ENCODE data around the gene SLC25A26. TPM values are rescaled to one million over a fixed set of nuclear protein-coding genes. Genes with fewer than 3 reads are reported as not detected.

Gene SLC25A26
- total RNA-seq, 4 donors from 2014 or later: 4.2 to 17.3 (median 12.2) TPM

DNA sequence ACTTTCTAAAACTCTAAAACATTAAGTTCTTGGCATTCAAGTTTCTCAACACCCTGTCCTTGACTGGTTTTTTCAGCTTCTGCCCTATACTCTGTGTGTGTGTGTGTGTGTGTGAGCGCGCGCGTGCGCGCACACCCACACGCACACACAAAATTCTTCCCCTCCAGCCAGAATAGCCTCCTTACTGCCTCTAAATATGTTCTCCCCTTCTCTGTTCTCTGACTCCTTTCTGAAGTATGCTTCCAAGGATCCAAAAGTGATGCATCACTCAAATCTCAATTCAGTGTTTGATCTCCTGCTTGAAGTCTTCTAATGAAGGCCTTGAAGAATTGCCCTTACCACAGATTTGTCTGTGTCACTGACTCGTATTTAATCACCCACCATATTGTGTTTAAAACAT is 129.8 kb downstream of the SLC25A26 start:
- Histone ChIP-seq H3K27ac (no peak overlapping the region), H3K36me3 (no peaks in the 10 kb centered on the region), H3K4me1 (peaks cover 0 to 3% (median 3%) of the 10 kb centered on the region in 4 donors), H3K27me3 (no peaks in the 10 kb centered on the region), H3K9me3 (no peaks in the 10 kb centered on the region), H3K4me3 (no peak overlapping the region)
- intact Hi-C loops (cut with DNase I; ENCODE audit: low total_unique reads): no loop called here
- WGBS, 2 donors (ENCODE audit: low coverage in 1 of 2): 86 to 93% methylated on average over 2 to 8 of the region's 8 CpGs
- no peak for DNase-seq
- TF ChIP-seq POLR2AphosphoS5 (IDR thresholded peaks at IDR 0.05) (no peak), EP300 (IDR thresholded peaks at IDR 0.05; ENCODE audit: low read depth) (no peak), CTCF (IDR thresholded peaks at IDR 0.05) (no peak), POLR2A (IDR thresholded peaks at IDR 0.05) (no peak)
- in situ Hi-C loops (cut with MboI; ENCODE audit: low pct_ligation_motif_present in 1 of 4, low pct_unique_long_range_greater_than_20kb in 1 of 4, low sequenced_read_pairs in 3 of 4): no loop called here

DNA sequence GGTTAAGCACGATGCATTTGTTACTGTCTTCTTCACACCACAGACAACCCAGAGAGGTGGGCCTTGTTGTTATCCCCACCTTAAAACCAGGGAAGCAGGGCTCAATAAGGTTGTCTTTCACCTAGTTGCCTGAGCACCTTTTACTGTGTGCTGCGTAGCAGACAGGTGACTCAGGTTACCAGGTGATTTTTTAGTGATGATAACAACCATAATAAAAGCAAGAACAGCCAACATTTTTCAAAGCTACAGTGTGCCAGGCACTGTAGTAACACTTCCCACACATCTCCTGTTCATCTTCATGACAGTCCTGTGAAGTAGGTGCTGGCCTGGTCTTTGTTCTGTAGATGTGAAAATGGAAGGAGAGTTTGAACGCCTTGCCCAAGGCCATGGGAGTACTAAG is 132.2 kb downstream of the SLC25A26 start:
- no peak overlapping the region for H3K27ac ChIP-seq

DNA sequence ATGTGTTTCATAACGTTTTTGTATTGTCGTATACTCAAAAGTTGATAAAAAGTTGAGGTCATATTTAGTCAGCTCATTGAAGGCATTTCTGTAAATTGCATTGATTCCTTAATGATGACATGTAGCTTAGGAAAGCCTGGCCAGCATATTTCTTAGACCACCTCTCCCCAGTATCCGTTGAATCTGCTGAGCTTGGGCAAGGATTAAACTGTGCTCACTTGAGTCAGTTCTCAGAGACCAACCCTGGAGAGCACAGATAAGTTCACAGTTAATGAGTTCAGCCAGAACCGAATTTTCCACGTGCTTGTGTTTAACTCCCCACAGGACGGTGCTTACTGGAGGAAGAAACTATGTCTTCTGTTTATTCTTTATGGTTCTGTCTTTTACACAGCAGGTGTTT is 132.7 kb downstream of the SLC25A26 start:
- Histone ChIP-seq H3K9me3 (no peaks in the 10 kb centered on the region), H3K27me3 (no peaks in the 10 kb centered on the region), H3K27ac (no peak overlapping the region), H3K4me3 (no peak overlapping the region), H3K36me3 (no peaks in the 10 kb centered on the region), H3K4me1 (no peaks in the 10 kb centered on the region)
- WGBS, 2 donors (ENCODE audit: low coverage in 1 of 2): 64 to 67% methylated on average over 2 to 6 of the region's 6 CpGs
- DNase-seq: no peak
- TF ChIP-seq POLR2A (IDR thresholded peaks at IDR 0.05) (no peak), POLR2AphosphoS5 (IDR thresholded peaks at IDR 0.05) (no peak), EP300 (IDR thresholded peaks at IDR 0.05; ENCODE audit: low read depth) (no peak), CTCF (IDR thresholded peaks at IDR 0.05) (no peak)
- in situ Hi-C loops (cut with MboI; ENCODE audit: low pct_ligation_motif_present in 1 of 4, low pct_unique_long_range_greater_than_20kb in 1 of 4, low sequenced_read_pairs in 3 of 4): no loop called here
- intact Hi-C loops (cut with DNase I; ENCODE audit: low total_unique reads): no loop called here

More for the DNA sequence above, 132.2 kb downstream of the SLC25A26 start:
- WGBS, 2 donors (ENCODE audit: low coverage in 1 of 2): 80 to 96% methylated on average over 1 to 3 of the region's 3 CpGs
- in situ Hi-C loops (cut with MboI; ENCODE audit: low pct_ligation_motif_present in 1 of 4, low pct_unique_long_range_greater_than_20kb in 1 of 4, low sequenced_read_pairs in 3 of 4): no loop called here
- no peaks in the 10 kb centered on the region for H3K9me3 ChIP-seq
- no peak for DNase-seq
- H3K4me3 ChIP-seq: no peak overlapping the region
- TF ChIP-seq CTCF (IDR thresholded peaks at IDR 0.05) (no peak), POLR2A (IDR thresholded peaks at IDR 0.05) (no peak), EP300 (IDR thresholded peaks at IDR 0.05; ENCODE audit: low read depth) (no peak), POLR2AphosphoS5 (IDR thresholded peaks at IDR 0.05) (no peak)
- H3K27me3 ChIP-seq: no peaks in the 10 kb centered on the region
- no peaks in the 10 kb centered on the region for H3K4me1 ChIP-seq
- intact Hi-C loops (cut with DNase I; ENCODE audit: low total_unique reads): no loop called here
- no peaks in the 10 kb centered on the region for H3K36me3 ChIP-seq

- TF ChIP-seq CTCF (IDR thresholded peaks at IDR 0.05) (no peak), POLR2A (IDR thresholded peaks at IDR 0.05) (no peak), POLR2AphosphoS5 (IDR thresholded peaks at IDR 0.05) (no peak)
These were observed 133.2 kb downstream of the SLC25A26 start for GRCh38 chr3:66354001-66354400.

More at GRCh38 chr3:66354001-66354400, 133.2 kb downstream of the SLC25A26 start:
- Histone ChIP-seq H3K36me3 (no peaks in the 10 kb centered on the region), H3K27me3 (no peaks in the 10 kb centered on the region), H3K9me3 (no peaks in the 10 kb centered on the region), H3K4me3 (no peak overlapping the region), H3K27ac (no peak overlapping the region), H3K4me1 (no peaks in the 10 kb centered on the region)
- intact Hi-C loops (cut with DNase I; ENCODE audit: low total_unique reads): no loop called here
- in situ Hi-C loops (cut with MboI; ENCODE audit: low pct_ligation_motif_present in 1 of 4, low pct_unique_long_range_greater_than_20kb in 1 of 4, low sequenced_read_pairs in 3 of 4): no loop called here
- DNase-seq: no peak
- WGBS, 2 donors (ENCODE audit: low coverage in 1 of 2): 74 to 78% methylated on average over 2 of the region's 2 CpGs

Measured in transverse colon (tissue), 4 donors.